ENCODE measurements around the gene PHF12.

PHF12 gene

DNA sequence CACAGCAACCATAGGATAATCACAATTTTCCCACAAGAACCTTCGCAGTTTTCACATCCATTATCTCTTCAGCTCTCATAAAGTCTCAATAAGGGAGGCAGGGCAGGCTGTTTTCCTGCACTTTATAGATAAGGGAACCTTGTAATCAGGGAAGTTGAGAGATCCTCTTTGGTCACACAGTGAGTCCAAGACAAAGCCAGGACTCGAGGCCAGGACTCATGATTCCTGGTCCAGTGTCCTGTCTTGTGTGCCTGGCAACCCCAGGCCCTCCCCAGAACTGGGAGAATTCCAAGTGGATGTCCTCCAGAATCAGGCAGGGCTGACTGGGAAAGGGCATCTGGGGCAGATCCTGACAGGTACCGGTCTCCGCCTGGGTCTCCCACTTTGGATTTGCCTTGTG, 23.1 kb upstream of the PHF12 start:
- Histone ChIP-seq H3K4me3 (ENCODE audit: low read depth in 1 of 2, low read length in 1 of 2) (no peak overlapping the region), H3K4me1 (ENCODE audit: control insufficient read depth in 1 of 2, insufficient read depth in 1 of 2, low read depth in 1 of 2, low read length in 1 of 2) (no peaks in the 10 kb centered on the region), H3K9me3 (no peaks in the 10 kb centered on the region), H3K36me3 (no peaks in the 10 kb centered on the region), H3K27me3 (no peaks in the 10 kb centered on the region), H3K27ac (no peak overlapping the region)
- no peak for TF ChIP-seq CTCF (IDR thresholded peaks at IDR 0.05)

GRCh38 chr17:28973425-28973824, 22.1 kb upstream of the PHF12 start:
- Histone ChIP-seq H3K27me3 (no peaks in the 10 kb centered on the region), H3K4me3 (ENCODE audit: low read depth in 1 of 2, low read length in 1 of 2) (no peak overlapping the region), H3K27ac (no peak overlapping the region), H3K9me3 (no peaks in the 10 kb centered on the region), H3K4me1 (ENCODE audit: control insufficient read depth in 1 of 2, insufficient read depth in 1 of 2, low read depth in 1 of 2, low read length in 1 of 2) (no peaks in the 10 kb centered on the region), H3K36me3 (no peaks in the 10 kb centered on the region)
- TF ChIP-seq CTCF (IDR thresholded peaks at IDR 0.05): no peak

GRCh38 chr17:28972437-28972836, 21.1 kb upstream of the PHF12 start:
- Histone ChIP-seq H3K9me3 (no peaks in the 10 kb centered on the region), H3K4me3 (ENCODE audit: low read depth in 1 of 2, low read length in 1 of 2) (no peak overlapping the region), H3K27ac (no peak overlapping the region), H3K4me1 (ENCODE audit: control insufficient read depth in 1 of 2, insufficient read depth in 1 of 2, low read depth in 1 of 2, low read length in 1 of 2) (peaks cover 0 to 1% of the 10 kb centered on the region in 2 experiments), H3K36me3 (no peaks in the 10 kb centered on the region), H3K27me3 (no peaks in the 10 kb centered on the region)
- TF ChIP-seq CTCF (IDR thresholded peaks at IDR 0.05): no peak

DNA sequence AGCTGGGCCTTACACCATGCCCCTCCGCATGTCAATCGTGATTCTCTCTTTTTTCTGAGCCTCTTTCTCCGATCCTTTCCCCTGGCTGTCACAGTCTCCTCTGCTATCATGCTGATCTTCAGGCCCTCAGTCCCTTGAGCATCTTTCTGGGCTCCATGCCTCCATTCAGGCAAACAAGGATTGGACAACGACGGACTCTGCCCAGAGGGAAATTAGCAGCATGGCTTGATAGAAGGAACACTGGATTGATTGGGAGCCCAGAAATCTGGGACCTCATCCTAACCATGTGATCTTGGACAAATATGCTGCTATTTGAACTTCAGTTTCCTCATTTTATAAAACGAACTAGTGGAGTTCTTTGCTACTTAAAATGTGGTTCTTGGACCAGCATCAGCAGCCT, 19.6 kb upstream of the PHF12 start:
- no peaks in the 10 kb centered on the region for H3K36me3 ChIP-seq
- no peaks in the 10 kb centered on the region for H3K27me3 ChIP-seq
- no peak for TF ChIP-seq CTCF (IDR thresholded peaks at IDR 0.05)
- H3K9me3 ChIP-seq: no peaks in the 10 kb centered on the region
- no peak overlapping the region for H3K4me3 ChIP-seq (ENCODE audit: low read depth in 1 of 2, low read length in 1 of 2)
- H3K4me1 ChIP-seq (ENCODE audit: control insufficient read depth in 1 of 2, insufficient read depth in 1 of 2, low read depth in 1 of 2, low read length in 1 of 2): peaks cover 0 to 10% of the 10 kb centered on the region in 2 experiments
- no peak overlapping the region for H3K27ac ChIP-seq

GRCh38 chr17:28969706-28970393, 18.5 kb upstream of the PHF12 start:
- Histone ChIP-seq H3K27ac (no peak overlapping the region), H3K4me1 (ENCODE audit: control insufficient read depth in 1 of 2, insufficient read depth in 1 of 2, low read depth in 1 of 2, low read length in 1 of 2) (peaks cover 0 to 10% of the 10 kb centered on the region in 2 experiments), H3K36me3 (no peaks in the 10 kb centered on the region), H3K9me3 (no peaks in the 10 kb centered on the region), H3K4me3 (ENCODE audit: low read depth in 1 of 2, low read length in 1 of 2) (no peak overlapping the region), H3K27me3 (peaks cover 3% of the 10 kb centered on the region)
- TF ChIP-seq CTCF (IDR thresholded peaks at IDR 0.05): no peak

Measured in neutrophil (primary cell).